ENCODE data around the gene CCDC28B.

CCDC28B gene

DNA sequence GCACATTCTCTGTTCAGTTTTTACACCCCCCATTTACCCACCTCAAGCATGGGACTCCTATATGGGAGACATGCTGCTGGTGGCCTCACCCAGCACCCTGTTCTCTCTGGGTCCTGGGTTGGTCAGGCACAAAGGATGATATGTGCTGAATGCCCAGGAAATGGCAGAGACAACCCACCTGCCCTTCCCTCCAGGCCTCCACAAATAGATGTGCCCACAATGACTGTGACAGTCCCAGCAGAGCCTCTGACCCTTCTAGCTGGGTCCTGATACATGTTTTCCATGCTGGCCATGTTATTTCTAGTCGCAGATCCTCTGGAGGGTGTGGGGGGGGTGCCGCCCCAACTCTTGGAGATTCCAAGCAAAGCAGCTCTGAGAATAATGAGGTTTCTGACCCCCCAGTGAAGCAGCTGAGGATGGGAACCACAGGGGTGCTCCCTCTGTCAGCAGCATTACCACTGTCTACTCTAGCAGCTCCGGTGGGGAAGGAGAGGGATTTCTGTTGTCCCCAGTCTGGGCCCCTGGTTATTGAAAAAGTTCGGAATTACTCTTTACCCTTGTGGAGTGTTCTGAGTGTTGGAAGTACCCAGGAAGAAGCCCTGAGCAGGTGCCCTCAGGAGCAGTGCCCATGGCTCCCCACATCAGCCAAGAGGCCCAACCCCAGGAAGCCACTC, 1.2 kb upstream of the CCDC28B start:
- no peak overlapping the region for H3K4me3 ChIP-seq (ENCODE audit: low read length)
- TF ChIP-seq, protein P1, sequence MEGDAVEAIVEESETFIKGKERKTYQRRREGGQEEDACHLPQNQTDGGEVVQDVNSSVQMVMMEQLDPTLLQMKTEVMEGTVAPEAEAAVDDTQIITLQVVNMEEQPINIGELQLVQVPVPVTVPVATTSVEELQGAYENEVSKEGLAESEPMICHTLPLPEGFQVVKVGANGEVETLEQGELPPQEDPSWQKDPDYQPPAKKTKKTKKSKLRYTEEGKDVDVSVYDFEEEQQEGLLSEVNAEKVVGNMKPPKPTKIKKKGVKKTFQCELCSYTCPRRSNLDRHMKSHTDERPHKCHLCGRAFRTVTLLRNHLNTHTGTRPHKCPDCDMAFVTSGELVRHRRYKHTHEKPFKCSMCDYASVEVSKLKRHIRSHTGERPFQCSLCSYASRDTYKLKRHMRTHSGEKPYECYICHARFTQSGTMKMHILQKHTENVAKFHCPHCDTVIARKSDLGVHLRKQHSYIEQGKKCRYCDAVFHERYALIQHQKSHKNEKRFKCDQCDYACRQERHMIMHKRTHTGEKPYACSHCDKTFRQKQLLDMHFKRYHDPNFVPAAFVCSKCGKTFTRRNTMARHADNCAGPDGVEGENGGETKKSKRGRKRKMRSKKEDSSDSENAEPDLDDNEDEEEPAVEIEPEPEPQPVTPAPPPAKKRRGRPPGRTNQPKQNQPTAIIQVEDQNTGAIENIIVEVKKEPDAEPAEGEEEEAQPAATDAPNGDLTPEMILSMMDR (conservative IDR thresholded peaks at IDR 0.05; ENCODE audit: low read length) = no peak
- no peak for DNase-seq (ENCODE audit: low read depth)

DNA sequence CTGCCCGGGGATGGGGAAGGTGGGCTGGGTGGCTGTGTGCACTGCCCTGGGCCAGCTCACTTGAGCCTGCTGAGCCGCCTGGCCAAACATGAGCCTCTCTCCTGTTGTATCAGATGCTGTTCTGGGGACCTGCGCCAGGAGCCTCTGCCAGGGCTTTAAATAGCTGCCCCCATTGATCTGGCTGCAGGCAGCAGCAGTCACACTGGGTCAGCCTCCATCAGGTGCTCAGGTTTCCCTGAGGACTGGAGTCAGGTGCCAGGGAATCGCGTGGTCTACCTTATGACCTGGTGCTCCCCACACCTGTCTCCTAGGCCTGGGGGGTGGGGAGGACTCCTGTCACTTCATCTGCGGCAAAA, 700 bp upstream of the CCDC28B start:
- TF ChIP-seq, protein P1 (conservative IDR thresholded peaks at IDR 0.05; ENCODE audit: low read length) = no peak
- DNase-seq (ENCODE audit: low read depth) = no peak
- peak overlapping the region; percentile 83 for H3K4me3 ChIP-seq (ENCODE audit: low read length)

DNA sequence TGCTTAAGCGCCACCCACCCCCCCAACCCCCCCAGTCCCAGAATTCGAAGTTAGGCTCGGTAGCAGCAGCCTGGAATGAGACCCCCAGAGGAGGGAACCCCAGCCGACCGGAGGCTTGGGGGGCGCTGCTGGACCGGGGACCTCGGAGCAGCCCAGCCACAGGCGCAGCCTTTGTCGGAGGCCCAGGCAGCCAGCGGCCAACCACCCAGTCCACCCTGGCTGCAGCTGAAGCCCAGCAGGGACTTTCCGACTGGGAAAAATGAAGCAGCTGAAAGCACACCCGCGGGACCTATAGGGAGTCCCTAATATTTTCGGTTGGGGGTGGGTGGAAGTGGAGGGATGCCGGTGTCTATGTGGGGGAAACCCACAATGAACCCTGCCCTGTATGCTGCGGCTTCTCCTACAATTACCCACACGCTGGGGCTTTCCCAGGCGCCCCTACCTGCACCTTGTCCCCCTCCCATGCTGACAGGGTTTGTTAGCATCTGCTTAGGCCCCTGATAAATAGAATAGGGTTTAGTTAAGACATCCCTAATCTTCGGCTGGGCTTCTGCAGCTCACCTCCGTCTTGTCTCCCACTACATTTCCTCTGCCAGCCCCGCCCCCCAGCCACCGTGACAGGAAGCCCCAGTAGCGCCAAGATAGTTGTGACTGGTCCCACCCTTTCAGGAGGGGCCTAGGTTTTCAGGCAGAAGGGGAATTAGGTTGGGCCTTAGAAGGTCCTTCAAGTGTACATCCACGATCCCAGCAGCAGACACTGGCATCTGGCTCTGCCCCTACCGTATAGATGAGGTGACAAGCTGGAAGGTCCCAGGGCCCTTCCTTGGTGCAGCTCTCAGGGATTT, 838 bp downstream of the CCDC28B start:
- peak overlapping the region; percentile 83 for H3K4me3 ChIP-seq (ENCODE audit: low read length)
- DNase-seq (ENCODE audit: low read depth) = peak; percentile 51
- TF ChIP-seq, protein P1 (conservative IDR thresholded peaks at IDR 0.05; ENCODE audit: low read length) = no peak

DNA sequence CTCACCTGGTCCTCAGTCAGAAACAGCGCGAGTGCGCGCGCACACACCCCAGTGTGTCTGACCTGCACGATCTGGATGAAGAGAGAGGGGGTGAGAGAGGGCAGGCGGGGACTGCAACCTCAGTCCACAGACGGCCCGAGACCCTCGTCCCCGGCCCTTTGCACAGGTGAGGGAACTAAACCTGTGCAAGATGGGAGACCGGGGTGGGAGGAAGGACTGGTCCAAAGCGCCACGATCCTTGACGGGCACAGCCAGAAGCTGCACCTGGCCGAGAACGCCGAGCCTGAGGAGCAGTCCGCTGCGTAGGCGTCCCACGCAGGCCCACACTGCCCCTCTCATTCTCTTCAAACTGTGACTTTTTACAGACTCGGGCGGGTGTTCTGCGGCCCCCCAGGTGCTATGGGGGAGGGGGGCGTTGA, 4.6 kb downstream of the CCDC28B start:
- no peak for DNase-seq (ENCODE audit: low read depth)
- TF ChIP-seq, protein P1 (conservative IDR thresholded peaks at IDR 0.05; ENCODE audit: low read length) = no peak
- peak overlapping the region; percentile 86 for H3K4me3 ChIP-seq (ENCODE audit: low read length)

DNA sequence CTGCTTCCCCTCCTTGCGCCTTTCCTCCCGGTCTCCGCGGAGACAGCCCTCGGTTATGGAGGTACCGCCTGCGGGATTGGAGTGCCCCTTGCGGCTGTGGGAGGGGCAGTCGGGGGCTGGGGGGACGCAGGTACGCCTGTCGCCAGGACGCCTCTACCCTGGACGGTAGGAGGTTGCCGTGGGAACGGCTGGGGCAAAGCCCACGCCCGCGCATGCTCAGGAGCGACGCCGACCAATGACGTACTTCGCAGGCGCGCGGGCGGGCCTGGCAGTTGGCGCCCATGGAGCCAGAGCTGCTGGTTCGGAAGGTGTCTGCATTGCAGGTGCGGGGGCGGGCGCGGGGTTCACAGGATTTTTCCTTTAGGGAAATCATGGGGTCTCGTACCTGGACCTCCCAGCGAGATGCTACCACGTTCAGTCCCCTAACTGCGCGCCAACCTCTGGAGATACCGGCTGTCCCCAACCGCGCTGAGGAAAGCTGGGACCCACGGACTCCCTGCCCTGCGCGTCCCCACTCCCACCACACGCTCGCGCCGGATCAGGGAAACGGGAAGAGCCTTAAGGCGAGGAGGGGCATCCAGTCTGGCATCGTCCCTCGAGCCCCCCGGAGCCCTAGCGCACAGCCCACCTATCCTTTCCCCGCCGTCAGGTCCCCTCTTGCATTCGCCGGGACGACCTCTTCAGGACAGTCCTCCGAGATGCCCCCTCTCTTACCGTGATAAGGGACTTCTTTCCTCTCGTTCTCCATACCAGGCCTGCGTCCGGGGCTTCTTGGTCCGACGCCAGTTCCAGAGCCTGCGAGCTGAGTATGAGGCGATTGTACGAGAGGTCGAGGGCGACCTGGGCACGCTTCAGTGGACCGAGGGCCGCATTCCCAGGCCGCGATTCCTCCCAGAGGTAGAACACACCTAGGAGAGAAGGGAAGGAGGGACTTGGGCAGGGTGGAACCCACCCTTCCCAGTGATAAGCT, 5.3 kb downstream of the CCDC28B start, which contains the start of gene IQCC:
Gene IQCC, plus strand, starts transcription at position 271 of the 970 bp plus-strand sequence. Its CDS starts 11 bp downstream, at position 282.
- peak within 1 kb of the TSS; percentile 86 for H3K4me3 ChIP-seq (ENCODE audit: low read length)
- DNase-seq (ENCODE audit: low read depth) = peak; percentile 72
- TF ChIP-seq, protein P1 (conservative IDR thresholded peaks at IDR 0.05; ENCODE audit: low read length) = no peak

DNA sequence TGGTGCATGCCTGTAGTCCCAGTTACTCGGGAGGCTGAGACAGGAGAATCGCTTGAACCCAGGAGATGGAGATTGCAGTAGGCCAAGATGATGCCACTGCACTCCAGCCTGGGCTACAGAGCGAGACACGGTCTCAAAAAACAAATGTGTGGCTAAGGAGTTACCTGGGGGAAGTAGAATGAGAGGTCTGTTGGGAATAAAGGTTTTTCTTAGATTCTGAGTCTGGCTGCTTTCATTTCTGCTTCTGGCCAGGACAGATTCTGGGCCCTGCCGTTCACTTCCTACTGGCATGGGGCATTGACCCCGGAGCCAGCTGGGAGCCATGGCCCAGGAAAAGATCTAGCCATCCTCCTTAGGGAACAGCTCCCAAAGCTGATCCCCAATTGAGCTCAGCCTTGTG, 8.1 kb downstream of the CCDC28B start:
- TF ChIP-seq, protein P1 (conservative IDR thresholded peaks at IDR 0.05; ENCODE audit: low read length) = no peak
- DNase-seq (ENCODE audit: low read depth) = no peak
- H3K4me3 ChIP-seq (ENCODE audit: low read length) = no peak overlapping the region

All from AG10803 (cell line).